Measurements from ENCODE around the gene SORCS2.

DNA sequence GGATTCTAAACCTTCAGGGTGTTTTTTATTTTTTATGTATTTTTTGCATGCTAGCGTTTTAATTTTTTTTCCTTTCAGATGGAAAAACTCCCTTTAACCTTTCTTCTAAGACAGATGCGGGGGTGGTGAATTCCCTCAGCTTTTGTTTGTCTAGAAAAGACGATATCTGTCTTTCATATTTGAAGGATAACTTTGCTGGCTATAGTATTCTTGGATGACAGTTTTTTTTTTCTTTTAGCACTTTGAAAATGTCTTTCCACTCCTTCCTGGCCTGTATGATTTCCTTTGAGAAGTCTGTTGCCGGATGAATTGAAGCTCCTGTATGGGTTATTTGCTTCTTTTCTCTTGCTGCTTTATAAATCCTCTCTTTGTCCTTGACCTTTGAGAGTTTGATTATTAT lies 215.8 kb downstream of the SORCS2 start:
- TF ChIP-seq ZFP36 (IDR thresholded peaks at IDR 0.05; ENCODE audit: borderline replicate concordance, low read depth, low read length, partially characterized antibody) (no peak), ZNF263 (CRISPR knock-in tag; IDR thresholded peaks at IDR 0.05) (no peak), FOXM1 (CRISPR knock-in tag; IDR thresholded peaks at IDR 0.05) (no peak), ATF1 (CRISPR knock-in tag; IDR thresholded peaks at IDR 0.05) (no peak), SMC3 (IDR thresholded peaks at IDR 0.05; ENCODE audit: low read length) (no peak), KLF13 (CRISPR knock-in tag; IDR thresholded peaks at IDR 0.05) (no peak), ZNF766 (CRISPR knock-in tag; IDR thresholded peaks at IDR 0.05; ENCODE audit: borderline replicate concordance) (no peak), NFATC3 (CRISPR knock-in tag; IDR thresholded peaks at IDR 0.05) (no peak), ZNF143 (CRISPR knock-in tag; IDR thresholded peaks at IDR 0.05) (no peak)
- TF ChIP-seq, protein P1, sequence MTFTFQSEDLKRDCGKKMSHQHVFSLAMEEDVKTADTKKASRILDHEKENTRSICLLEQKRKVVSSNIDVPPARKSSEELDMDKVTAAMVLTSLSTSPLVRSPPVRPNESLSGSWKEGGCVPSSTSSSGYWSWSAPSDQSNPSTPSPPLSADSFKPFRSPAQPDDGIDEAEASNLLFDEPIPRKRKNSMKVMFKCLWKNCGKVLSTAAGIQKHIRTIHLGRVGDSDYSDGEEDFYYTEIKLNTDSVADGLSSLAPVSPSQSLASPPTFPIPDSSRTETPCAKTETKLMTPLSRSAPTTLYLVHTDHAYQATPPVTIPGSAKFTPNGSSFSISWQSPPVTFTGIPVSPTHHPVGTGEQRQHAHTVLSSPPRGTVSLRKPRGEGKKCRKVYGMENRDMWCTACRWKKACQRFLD (CRISPR knock-in tag; IDR thresholded peaks at IDR 0.05; ENCODE audit: borderline replicate concordance), result no peak
- TF ChIP-seq, protein P2, sequence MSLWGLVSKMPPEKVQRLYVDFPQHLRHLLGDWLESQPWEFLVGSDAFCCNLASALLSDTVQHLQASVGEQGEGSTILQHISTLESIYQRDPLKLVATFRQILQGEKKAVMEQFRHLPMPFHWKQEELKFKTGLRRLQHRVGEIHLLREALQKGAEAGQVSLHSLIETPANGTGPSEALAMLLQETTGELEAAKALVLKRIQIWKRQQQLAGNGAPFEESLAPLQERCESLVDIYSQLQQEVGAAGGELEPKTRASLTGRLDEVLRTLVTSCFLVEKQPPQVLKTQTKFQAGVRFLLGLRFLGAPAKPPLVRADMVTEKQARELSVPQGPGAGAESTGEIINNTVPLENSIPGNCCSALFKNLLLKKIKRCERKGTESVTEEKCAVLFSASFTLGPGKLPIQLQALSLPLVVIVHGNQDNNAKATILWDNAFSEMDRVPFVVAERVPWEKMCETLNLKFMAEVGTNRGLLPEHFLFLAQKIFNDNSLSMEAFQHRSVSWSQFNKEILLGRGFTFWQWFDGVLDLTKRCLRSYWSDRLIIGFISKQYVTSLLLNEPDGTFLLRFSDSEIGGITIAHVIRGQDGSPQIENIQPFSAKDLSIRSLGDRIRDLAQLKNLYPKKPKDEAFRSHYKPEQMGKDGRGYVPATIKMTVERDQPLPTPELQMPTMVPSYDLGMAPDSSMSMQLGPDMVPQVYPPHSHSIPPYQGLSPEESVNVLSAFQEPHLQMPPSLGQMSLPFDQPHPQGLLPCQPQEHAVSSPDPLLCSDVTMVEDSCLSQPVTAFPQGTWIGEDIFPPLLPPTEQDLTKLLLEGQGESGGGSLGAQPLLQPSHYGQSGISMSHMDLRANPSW (CRISPR knock-in tag; IDR thresholded peaks at IDR 0.05; ENCODE audit: borderline replicate concordance), result no peak
- TF ChIP-seq, protein P3, sequence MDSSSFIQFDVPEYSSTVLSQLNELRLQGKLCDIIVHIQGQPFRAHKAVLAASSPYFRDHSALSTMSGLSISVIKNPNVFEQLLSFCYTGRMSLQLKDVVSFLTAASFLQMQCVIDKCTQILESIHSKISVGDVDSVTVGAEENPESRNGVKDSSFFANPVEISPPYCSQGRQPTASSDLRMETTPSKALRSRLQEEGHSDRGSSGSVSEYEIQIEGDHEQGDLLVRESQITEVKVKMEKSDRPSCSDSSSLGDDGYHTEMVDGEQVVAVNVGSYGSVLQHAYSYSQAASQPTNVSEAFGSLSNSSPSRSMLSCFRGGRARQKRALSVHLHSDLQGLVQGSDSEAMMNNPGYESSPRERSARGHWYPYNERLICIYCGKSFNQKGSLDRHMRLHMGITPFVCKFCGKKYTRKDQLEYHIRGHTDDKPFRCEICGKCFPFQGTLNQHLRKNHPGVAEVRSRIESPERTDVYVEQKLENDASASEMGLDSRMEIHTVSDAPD (CRISPR knock-in tag; IDR thresholded peaks at IDR 0.05), result no peak
